DND-41 (cell line): ENCODE results near the gene SIPA1L3.

ENCODE experiments used
- ATAC-seq: fragments of 200-7000 bp; cut with Tn5 transposase; 3 replicates; pipeline ENCODE4 v1.9.1; 2021; ENCODE audit warnings: low read depth; ENCODE audit not compliant: insufficient read depth
- DNase-seq: peaks from one replicate; pipeline ENCODE4 v3.0.0-alpha.2; 2020
- H2AFZ ChIP-seq: 2 replicates; pipeline ENCODE4 v1.6.0; 2012; ENCODE audit warnings: low read depth, low read length
- H3K27ac ChIP-seq: 2 replicates; pipeline ENCODE4 v1.5.1; 2012; ENCODE audit warnings: low read length, inconsistent platforms
- H3K27me3 ChIP-seq: fragments of 200-600 bp; sonication (generic); 2 replicates; pipeline ENCODE4 v1.6.0; 2012; ENCODE audit warnings: low read length, mild to moderate bottlenecking, inconsistent platforms; ENCODE audit not compliant: insufficient read depth, poor library complexity
- H3K36me3 ChIP-seq: 2 replicates; pipeline ENCODE4 v1.5.1; 2012; ENCODE audit warnings: low read length, inconsistent platforms; ENCODE audit not compliant: insufficient read depth
- H3K4me1 ChIP-seq: 2 replicates; pipeline ENCODE4 v1.5.1; 2012; ENCODE audit warnings: mild to moderate bottlenecking, low read length; ENCODE audit not compliant: insufficient read depth
- H3K4me2 ChIP-seq: 2 replicates; pipeline ENCODE4 v1.6.0; 2012; ENCODE audit warnings: mild to moderate bottlenecking, moderate library complexity, low read length, inconsistent platforms; ENCODE audit not compliant: insufficient read depth
- H3K4me3 ChIP-seq, 2 experiments: fragments of 200-600 bp in 1 of 2; shearing (Covaris generic) in 1 of 2; 2 replicates each; pipeline ENCODE4 v1.5.1; 2012 to 2016; ENCODE audit warnings: inconsistent platforms in 2 of 2, low read length in 2 of 2, mild to moderate bottlenecking in 2 of 2, low read depth in 1 of 2, moderate library complexity in 1 of 2
- H3K79me2 ChIP-seq: 2 replicates; pipeline ENCODE4 v1.6.0; 2012; ENCODE audit warnings: low read length, inconsistent platforms; ENCODE audit not compliant: insufficient read depth
- H3K9ac ChIP-seq: 2 replicates; pipeline ENCODE4 v1.6.0; 2012; ENCODE audit warnings: low read depth, mild to moderate bottlenecking, inconsistent platforms, low read length, moderate library complexity
- H3K9me3 ChIP-seq: 2 replicates; pipeline ENCODE4 v1.5.1; 2012; ENCODE audit warnings: low read length, moderate library complexity, mild to moderate bottlenecking, inconsistent platforms; ENCODE audit not compliant: insufficient read depth, severe bottlenecking
- H4K20me1 ChIP-seq: 2 replicates; pipeline ENCODE4 v1.6.0; 2012; ENCODE audit warnings: low read length; ENCODE audit not compliant: insufficient read depth
- EZH2 ChIP-seq: IDR thresholded peaks from 3 replicates; pipeline ENCODE4 v1.6.1; 2012; ENCODE audit warnings: borderline replicate concordance, low read depth, mild to moderate bottlenecking, moderate library complexity, low read length, inconsistent platforms; ENCODE audit not compliant: severe bottlenecking
- TF ChIP-seq, protein P1 (sequence below): IDR thresholded peaks from 2 replicates; pipeline ENCODE4 v1.5.1; 2012; ENCODE audit warnings: borderline replicate concordance, low read length, moderate library complexity, mild to moderate bottlenecking; ENCODE audit not compliant: poor library complexity, severe bottlenecking; ENCODE audit errors: extremely low read depth

The SIPA1L3 gene

DNA sequence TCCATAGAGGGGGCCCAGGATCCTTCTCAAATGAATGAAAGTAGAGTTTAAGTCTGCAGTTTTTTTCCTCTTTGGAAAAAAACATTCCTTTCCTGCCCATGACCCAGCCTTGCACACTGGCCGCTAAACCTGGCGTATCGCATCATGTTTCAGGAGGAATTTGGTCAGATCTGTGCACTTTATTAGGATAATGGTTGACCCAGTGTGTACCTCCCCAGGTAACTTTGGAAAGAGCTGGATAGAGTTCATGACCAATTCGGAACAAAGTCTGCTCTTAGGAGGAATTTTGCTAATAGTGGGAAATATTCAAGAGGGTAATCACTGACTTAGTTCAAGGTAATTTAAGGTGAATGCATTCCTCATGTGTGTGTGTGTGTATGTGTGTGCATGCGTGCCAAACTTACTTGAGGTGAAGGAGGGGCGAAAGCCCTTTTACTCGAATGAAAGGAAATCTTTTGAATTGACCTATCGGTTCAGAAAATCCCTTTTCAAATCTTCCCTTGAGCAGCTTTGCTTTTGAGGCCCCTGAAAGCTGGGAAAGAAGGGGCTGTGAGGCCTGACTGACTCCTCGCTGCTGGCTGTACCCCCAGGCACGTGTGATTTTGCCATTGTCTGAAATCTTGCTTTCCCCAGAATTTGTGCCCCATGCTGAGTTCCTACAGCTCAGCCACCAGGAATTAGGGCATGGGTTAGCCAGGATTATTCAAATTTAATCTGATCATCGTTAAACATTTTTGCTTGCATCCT, 46.3 kb downstream of the SIPA1L3 start:
- ATAC-seq: no peak
- H3K4me3 ChIP-seq: no peak overlapping the region

DNA sequence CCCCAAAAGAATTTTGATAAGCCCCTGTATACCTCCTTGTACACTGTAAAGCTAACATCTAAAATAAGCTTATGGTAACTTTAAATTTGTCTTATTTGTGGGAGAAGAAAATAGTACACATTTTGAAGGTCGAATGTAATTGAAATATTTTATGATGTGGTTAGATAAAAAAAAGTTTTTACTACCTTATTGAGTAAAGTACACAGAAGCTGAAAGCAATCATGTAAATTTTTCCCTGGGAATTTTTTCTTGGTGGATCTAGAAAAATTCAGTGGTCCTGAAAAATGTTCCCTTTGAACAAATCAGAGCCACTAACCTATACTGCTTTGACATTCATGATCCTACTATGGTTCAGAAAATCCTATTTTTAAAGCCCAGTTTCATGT, 46.9 kb downstream of the SIPA1L3 start:
- H3K27me3 ChIP-seq: no peaks in the 10 kb centered on the region
- no peak overlapping the region for H3K4me2 ChIP-seq
- H3K27ac ChIP-seq: no peak overlapping the region
- peaks cover 7% of the 10 kb centered on the region; the same call in 1 of the 2 replicates for H4K20me1 ChIP-seq
- H3K79me2 ChIP-seq: peaks cover 2% of the 10 kb centered on the region; the same call in 1 of the 2 replicates
- H3K4me3 ChIP-seq: no peak overlapping the region
- no peak for DNase-seq
- H2AFZ ChIP-seq: no peak overlapping the region
- no peaks in the 10 kb centered on the region for H3K36me3 ChIP-seq
- no peaks in the 10 kb centered on the region for H3K9me3 ChIP-seq
- no peak for TF ChIP-seq EZH2
- TF ChIP-seq, protein P1, sequence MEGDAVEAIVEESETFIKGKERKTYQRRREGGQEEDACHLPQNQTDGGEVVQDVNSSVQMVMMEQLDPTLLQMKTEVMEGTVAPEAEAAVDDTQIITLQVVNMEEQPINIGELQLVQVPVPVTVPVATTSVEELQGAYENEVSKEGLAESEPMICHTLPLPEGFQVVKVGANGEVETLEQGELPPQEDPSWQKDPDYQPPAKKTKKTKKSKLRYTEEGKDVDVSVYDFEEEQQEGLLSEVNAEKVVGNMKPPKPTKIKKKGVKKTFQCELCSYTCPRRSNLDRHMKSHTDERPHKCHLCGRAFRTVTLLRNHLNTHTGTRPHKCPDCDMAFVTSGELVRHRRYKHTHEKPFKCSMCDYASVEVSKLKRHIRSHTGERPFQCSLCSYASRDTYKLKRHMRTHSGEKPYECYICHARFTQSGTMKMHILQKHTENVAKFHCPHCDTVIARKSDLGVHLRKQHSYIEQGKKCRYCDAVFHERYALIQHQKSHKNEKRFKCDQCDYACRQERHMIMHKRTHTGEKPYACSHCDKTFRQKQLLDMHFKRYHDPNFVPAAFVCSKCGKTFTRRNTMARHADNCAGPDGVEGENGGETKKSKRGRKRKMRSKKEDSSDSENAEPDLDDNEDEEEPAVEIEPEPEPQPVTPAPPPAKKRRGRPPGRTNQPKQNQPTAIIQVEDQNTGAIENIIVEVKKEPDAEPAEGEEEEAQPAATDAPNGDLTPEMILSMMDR: no peak
- ATAC-seq: no peak
- H3K4me1 ChIP-seq: no peaks in the 10 kb centered on the region
- H3K9ac ChIP-seq: no peak overlapping the region

More for the DNA sequence above, 46.3 kb downstream of the SIPA1L3 start:
- Histone ChIP-seq H2AFZ (no peak overlapping the region), H3K9me3 (no peaks in the 10 kb centered on the region), H3K79me2 (peaks cover 2% of the 10 kb centered on the region; the same call in 1 of the 2 replicates), H3K36me3 (no peaks in the 10 kb centered on the region), H3K4me2 (no peak overlapping the region), H3K27me3 (no peaks in the 10 kb centered on the region), H4K20me1 (peaks cover 7% of the 10 kb centered on the region; the same call in 1 of the 2 replicates), H3K27ac (no peak overlapping the region), H3K4me1 (no peaks in the 10 kb centered on the region), H3K9ac (no peak overlapping the region)
- no peak for DNase-seq
- TF ChIP-seq EZH2: no peak
- TF ChIP-seq, protein P1: no peak

DNA sequence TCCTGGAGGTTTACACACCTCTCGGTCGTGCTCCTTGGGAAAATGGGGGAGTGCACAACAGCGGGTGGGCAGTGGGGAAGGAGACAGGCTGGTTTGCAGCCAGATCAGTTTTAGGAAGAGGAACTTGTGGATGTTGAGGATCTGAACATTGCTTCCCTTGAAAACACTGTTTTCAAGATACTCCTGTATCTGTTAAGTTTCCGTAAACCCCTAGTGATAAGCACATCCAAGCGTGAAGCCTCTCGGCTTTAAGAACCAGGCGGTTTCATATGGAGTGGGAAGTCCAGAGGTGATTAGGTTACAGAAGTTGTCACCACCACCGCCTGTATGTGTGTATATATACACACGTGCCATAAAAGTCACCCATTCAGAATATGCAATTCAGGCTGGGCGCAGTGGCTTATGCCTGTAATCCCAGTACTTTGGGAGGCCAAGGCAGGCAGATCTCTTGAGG, 47.4 kb downstream of the SIPA1L3 start:
- H3K36me3 ChIP-seq: no peaks in the 10 kb centered on the region
- H3K9me3 ChIP-seq: no peaks in the 10 kb centered on the region
- no peak overlapping the region for H3K4me2 ChIP-seq
- no peak for TF ChIP-seq EZH2
- TF ChIP-seq, protein P1: no peak
- no peak overlapping the region for H3K9ac ChIP-seq
- DNase-seq: no peak
- no peaks in the 10 kb centered on the region for H3K27me3 ChIP-seq
- no peak for ATAC-seq
- peaks cover 2% of the 10 kb centered on the region; the same call in 1 of the 2 replicates for H3K79me2 ChIP-seq
- H3K27ac ChIP-seq: no peak overlapping the region
- H2AFZ ChIP-seq: no peak overlapping the region
- no peaks in the 10 kb centered on the region for H3K4me1 ChIP-seq
- H3K4me3 ChIP-seq: no peak overlapping the region
- peaks cover 7% of the 10 kb centered on the region; the same call in 1 of the 2 replicates for H4K20me1 ChIP-seq
